ENCODE measurements around the gene F13A1. TPM values are rescaled to one million over a fixed set of nuclear protein-coding genes. Genes with fewer than 3 reads are reported as not detected.
"Not testable (repeated sequence)": the region's sequence is repeated elsewhere in the genome, so short reads cannot be mapped to it uniquely, and the experiment has no call there.

F13A1 gene
- polyA plus RNA-seq, 2 of the 4 experiments (the other 2 are of a cell fraction): not detected

DNA sequence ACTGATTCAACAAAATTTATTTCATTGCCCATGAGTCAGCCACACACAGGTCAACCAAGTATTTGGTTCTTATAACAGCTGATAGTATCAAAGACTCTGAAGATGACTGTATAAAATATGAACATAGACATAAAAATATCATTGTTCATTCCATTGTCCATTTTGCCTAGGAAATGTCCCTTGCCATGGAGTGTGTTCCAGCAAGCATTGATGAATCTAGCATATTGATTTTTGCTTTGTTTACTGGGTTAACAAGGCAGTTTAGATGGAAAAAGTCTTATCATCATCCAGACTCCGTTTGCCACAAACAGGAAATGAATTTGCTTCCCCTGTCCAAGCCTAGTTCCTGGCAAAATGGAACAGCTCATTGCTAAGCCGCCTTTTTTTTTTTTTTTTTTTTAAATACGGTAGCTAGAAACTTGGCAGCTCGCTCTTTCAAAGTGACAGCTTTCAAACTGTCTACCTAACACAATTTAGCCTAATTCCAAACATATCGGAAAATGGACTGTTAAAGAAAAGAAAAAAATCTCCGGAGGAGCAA is 7.5 kb downstream of the F13A1 start:
- Histone ChIP-seq H3K4me2 (no peak overlapping the region), H3K4me3 (no peak overlapping the region), H3K4me1 (no peaks in the 10 kb centered on the region), H3K27ac (no peak overlapping the region), H3K9me3 (no peaks in the 10 kb centered on the region)
- DNase-seq (ENCODE audit: low read depth in 1 of 2, low spot score in 1 of 2) (no peak), FAIRE-seq (no peak), ATAC-seq (no peak)
- WGBS (ENCODE audit: missing lambda C conversion rate): 35% methylated on average over 6 of the region's 6 CpGs
- CTCF ChIA-PET: no interaction called here
- POLR2A ChIA-PET: no interaction called here
- TF ChIP-seq ZFP36 (IDR thresholded peaks at IDR 0.05; ENCODE audit: borderline replicate concordance, partially characterized antibody) (no peak), RNF2 (IDR thresholded peaks at IDR 0.05; ENCODE audit: borderline replicate concordance, low read depth) (no peak), HOXA7 (CRISPR knock-in tag; IDR thresholded peaks at IDR 0.05) (no peak), SMC3 (IDR thresholded peaks at IDR 0.05) (no peak)

DNA sequence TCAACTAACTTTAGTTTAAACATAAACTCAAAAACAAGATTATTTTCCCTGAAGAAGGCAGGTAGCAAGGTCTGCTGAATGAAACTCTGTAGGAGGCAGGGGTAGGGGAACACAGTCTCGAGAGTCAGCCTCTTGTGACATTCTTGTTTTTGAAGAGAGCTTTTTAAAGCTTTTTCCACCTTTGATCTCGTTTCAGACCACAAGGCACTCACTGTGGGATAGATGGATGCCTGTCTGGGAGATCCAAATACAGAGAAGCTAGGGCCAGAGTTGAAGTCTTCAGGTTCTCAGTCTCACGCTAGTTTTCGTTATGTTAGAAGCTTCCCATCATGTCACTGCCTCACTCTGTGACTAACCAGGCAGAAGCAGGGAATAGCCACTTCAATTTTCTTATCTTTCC is 14.9 kb downstream of the F13A1 start:
- CTCF ChIA-PET: no interaction called here
- no peak for FAIRE-seq

DNA sequence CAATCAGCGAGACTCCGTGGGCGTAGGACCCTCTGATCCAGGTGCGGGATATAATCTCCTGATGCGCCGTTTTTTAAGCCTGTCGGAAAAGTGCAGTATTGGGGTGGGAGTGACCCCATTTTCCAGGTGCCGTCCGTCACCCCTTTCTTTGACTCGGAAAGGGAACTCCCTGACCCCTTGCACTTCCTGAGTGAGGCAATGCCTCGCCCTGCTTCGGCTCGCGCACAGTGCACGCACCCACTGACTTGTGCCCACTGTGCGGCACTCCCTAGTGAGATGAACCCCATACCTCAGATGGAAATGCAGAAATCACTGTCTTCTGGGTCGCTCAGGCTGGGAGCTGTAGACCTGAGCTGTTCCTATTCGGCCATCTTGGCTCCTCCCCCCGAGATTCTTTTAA is 20.1 kb downstream of the F13A1 start:
- H3K9me3 ChIP-seq; H3K27ac ChIP-seq; POLR2A ChIA-PET; H3K4me1 ChIP-seq; H3K4me2 ChIP-seq; CTCF ChIA-PET; FAIRE-seq; H3K4me3 ChIP-seq; DNase-seq (ENCODE audit: low read depth in 1 of 2, low spot score in 1 of 2); ATAC-seq: not testable (repeated sequence)
- WGBS (ENCODE audit: missing lambda C conversion rate): 46% methylated on average over 13 of the region's 19 CpGs

More for the DNA sequence above, 14.9 kb downstream of the F13A1 start:
- no peak for ATAC-seq
- no peak overlapping the region for H3K4me2 ChIP-seq
- no peak overlapping the region for H3K27ac ChIP-seq
- H3K4me3 ChIP-seq: no peak overlapping the region
- H3K4me1 ChIP-seq: no peaks in the 10 kb centered on the region
- H3K9me3 ChIP-seq: no peaks in the 10 kb centered on the region
- POLR2A ChIA-PET: no interaction called here
- WGBS (ENCODE audit: missing lambda C conversion rate): 1% methylated on average over 4 of the region's 4 CpGs
- DNase-seq (ENCODE audit: low read depth in 1 of 2, low spot score in 1 of 2): no peak
- no peak for TF ChIP-seq KDM5A (IDR thresholded peaks at IDR 0.05)
- TF ChIP-seq SMC3 (IDR thresholded peaks at IDR 0.05): no peak
- no peak for TF ChIP-seq CBX8 (IDR thresholded peaks at IDR 0.05)
- TF ChIP-seq ZSCAN20 (CRISPR knock-in tag; IDR thresholded peaks at IDR 0.05): no peak
- TF ChIP-seq HOXA7 (CRISPR knock-in tag; IDR thresholded peaks at IDR 0.05): no peak

DNA sequence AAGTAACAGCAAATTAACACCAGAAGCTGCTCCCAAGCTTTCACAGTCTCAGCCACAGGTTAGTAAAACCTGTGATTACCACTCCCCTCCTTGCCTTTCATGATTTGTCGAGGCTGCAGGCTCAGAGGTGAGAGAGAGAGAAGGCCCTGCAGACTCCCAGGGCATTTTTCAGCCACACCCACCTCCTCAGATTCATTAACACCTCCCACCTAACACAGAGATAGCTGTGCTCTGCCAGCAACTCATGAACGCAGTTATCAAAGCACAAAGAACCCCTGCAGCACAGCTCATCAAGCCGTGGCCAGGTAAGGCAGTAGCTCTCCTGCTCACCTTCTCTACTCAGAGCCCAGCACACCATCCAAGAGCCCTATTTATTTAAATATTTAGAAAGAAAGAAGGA is 27.1 kb downstream of the F13A1 start:
- Histone ChIP-seq H3K4me2 (no peak overlapping the region), H3K9me3 (no peaks in the 10 kb centered on the region), H3K4me3 (no peak overlapping the region), H3K27ac (no peak overlapping the region), H3K4me1 (no peaks in the 10 kb centered on the region)
- DNase-seq (ENCODE audit: low read depth in 1 of 2, low spot score in 1 of 2): no peak
- ChIA-PET POLR2A (no interaction called here), CTCF (no interaction called here)
- 0% methylated on average over 3 of the region's 3 CpGs for WGBS (ENCODE audit: missing lambda C conversion rate)
- TF ChIP-seq RARB (CRISPR knock-in tag; IDR thresholded peaks at IDR 0.05): no peak
- no peak for TF ChIP-seq CHD2 (IDR thresholded peaks at IDR 0.05; ENCODE audit: low read length, partially characterized antibody)
- no peak for TF ChIP-seq RFX5 (IDR thresholded peaks at IDR 0.05)
- no peak for TF ChIP-seq EP300 (IDR thresholded peaks at IDR 0.05)
- ATAC-seq: no peak
- no peak for FAIRE-seq

DNA sequence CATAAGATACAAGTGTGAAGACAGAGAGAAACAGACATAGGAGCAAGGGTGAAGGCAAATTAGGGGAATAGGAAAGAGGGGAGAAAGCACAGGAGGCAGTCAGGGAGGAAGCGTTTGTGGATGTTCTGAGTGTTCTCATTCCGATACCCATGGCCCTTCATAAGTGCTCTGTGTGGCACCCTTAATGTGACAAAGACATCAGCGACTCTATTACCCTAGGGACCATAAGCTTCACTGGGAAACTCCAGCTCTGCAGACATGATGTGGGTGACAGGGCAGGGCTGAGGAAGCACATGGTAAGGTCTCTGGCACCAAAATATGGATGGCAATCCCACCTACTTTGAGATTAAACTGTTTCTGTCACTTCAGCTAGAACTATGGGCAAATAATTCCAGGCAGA is 33.0 kb downstream of the F13A1 start:
- POLR2A ChIA-PET: no interaction called here
- TF ChIP-seq FOSB (CRISPR knock-in tag; IDR thresholded peaks at IDR 0.05): no peak
- no peak for TF ChIP-seq PHF8 (IDR thresholded peaks at IDR 0.05; ENCODE audit: borderline replicate concordance, low read depth)
- no peak for TF ChIP-seq MAFK (IDR thresholded peaks at IDR 0.05; ENCODE audit: partially characterized antibody)
- no peak for TF ChIP-seq ZC3H11A (IDR thresholded peaks at IDR 0.05)
- no peak for TF ChIP-seq HDAC2 (IDR thresholded peaks at IDR 0.05)
- TF ChIP-seq CBX2 (IDR thresholded peaks at IDR 0.05; ENCODE audit: borderline replicate concordance, low read depth): no peak
- no peak for TF ChIP-seq HOXB13 (CRISPR knock-in tag; IDR thresholded peaks at IDR 0.05; ENCODE audit: low read depth)
- no peak for TF ChIP-seq CBX8 (IDR thresholded peaks at IDR 0.05)
- TF ChIP-seq, protein P1, sequence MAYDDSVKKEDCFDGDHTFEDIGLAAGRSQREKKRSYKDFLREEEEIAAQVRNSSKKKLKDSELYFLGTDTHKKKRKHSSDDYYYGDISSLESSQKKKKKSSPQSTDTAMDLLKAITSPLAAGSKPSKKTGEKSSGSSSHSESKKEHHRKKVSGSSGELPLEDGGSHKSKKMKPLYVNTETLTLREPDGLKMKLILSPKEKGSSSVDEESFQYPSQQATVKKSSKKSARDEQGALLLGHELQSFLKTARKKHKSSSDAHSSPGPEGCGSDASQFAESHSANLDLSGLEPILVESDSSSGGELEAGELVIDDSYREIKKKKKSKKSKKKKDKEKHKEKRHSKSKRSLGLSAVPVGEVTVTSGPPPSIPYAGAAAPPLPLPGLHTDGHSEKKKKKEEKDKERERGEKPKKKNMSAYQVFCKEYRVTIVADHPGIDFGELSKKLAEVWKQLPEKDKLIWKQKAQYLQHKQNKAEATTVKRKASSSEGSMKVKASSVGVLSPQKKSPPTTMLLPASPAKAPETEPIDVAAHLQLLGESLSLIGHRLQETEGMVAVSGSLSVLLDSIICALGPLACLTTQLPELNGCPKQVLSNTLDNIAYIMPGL (CRISPR knock-in tag; IDR thresholded peaks at IDR 0.05; ENCODE audit: borderline replicate concordance): no peak
- TF ChIP-seq, protein P2, sequence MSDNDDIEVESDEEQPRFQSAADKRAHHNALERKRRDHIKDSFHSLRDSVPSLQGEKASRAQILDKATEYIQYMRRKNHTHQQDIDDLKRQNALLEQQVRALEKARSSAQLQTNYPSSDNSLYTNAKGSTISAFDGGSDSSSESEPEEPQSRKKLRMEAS (IDR thresholded peaks at IDR 0.05): no peak
- no peak for TF ChIP-seq RCOR1 (IDR thresholded peaks at IDR 0.05; ENCODE audit: low read depth, low read length)
- no peak for TF ChIP-seq FOXS1 (CRISPR knock-in tag; IDR thresholded peaks at IDR 0.05)
- no peak for TF ChIP-seq RARB (CRISPR knock-in tag; IDR thresholded peaks at IDR 0.05)
- no peak for TF ChIP-seq JUNB (IDR thresholded peaks at IDR 0.05)
- no peak for TF ChIP-seq EP300 (IDR thresholded peaks at IDR 0.05)
- TF ChIP-seq MAZ (IDR thresholded peaks at IDR 0.05; ENCODE audit: borderline replicate concordance, low read depth, low read length): no peak
- TF ChIP-seq ZFP36 (IDR thresholded peaks at IDR 0.05; ENCODE audit: borderline replicate concordance, partially characterized antibody): no peak
- Histone ChIP-seq H3K4me1 (no peaks in the 10 kb centered on the region), H3K9me3 (no peaks in the 10 kb centered on the region), H3K4me2 (no peak overlapping the region), H3K27ac (no peak overlapping the region), H3K4me3 (no peak overlapping the region)
- WGBS (ENCODE audit: missing lambda C conversion rate): 0% methylated on average over 3 of the region's 3 CpGs
- FAIRE-seq: no peak
- no peak for ATAC-seq
- CTCF ChIA-PET: no interaction called here
- no peak for DNase-seq (ENCODE audit: low read depth in 1 of 2, low spot score in 1 of 2)
